NCI-H2029 treated with DMSO at 0.1 percent for 48 hours (cell line): ENCODE results near the gene GAS2L3.
"Not testable (repeated sequence)": the region's sequence is repeated elsewhere in the genome, so short reads cannot be mapped to it uniquely, and the experiment has no call there.

Source experiments
- DNase-seq: peaks from one replicate; lab custom pipeline; 2025; lab: John Stamatoyannopoulos, UW

Gene GAS2L3

GRCh38 chr12:100573292-100574186, at the start of gene GAS2L3:
TSS of gene GAS2L3 (plus strand) at chr12:100573684. CDS start at chr12:100594905, 21,221 bp downstream.
- peak; percentile 76 for DNase-seq

- DNase-seq, result no peak
Observed at GRCh38 chr12:100528034-100528433, 45.5 kb upstream of the GAS2L3 start.

GRCh38 chr12:100528471-100529127, 44.9 kb upstream of the GAS2L3 start:
- no peak for DNase-seq

GRCh38 chr12:100529756-100530350, 43.6 kb upstream of the GAS2L3 start:
- DNase-seq, result no peak

- DNase-seq, result no peak
Observed at GRCh38 chr12:100533376-100533775, 40.1 kb upstream of the GAS2L3 start.

- no peak for DNase-seq
Observed at GRCh38 chr12:100534625-100535227, 38.8 kb upstream of the GAS2L3 start.

GRCh38 chr12:100539202-100539601, 34.3 kb upstream of the GAS2L3 start:
- DNase-seq, result no peak

GRCh38 chr12:100544165-100544564, 29.3 kb upstream of the GAS2L3 start:
- no peak for DNase-seq

GRCh38 chr12:100545092-100545491, 28.4 kb upstream of the GAS2L3 start:
- DNase-seq, result no peak

GRCh38 chr12:100553936-100554335, 19.5 kb upstream of the GAS2L3 start:
- DNase-seq, result no peak

GRCh38 chr12:100554608-100555077, 18.8 kb upstream of the GAS2L3 start:
- peak; percentile 92 for DNase-seq

- no peak for DNase-seq
Observed at GRCh38 chr12:100555722-100556121, 17.8 kb upstream of the GAS2L3 start.

GRCh38 chr12:100557357-100557756, 16.1 kb upstream of the GAS2L3 start:
- DNase-seq, result no peak

GRCh38 chr12:100559261-100559660, 14.2 kb upstream of the GAS2L3 start:
- not testable (repeated sequence) for DNase-seq

GRCh38 chr12:100564090-100564489, 9.4 kb upstream of the GAS2L3 start:
- DNase-seq, result no peak

- DNase-seq, result no peak
Observed at GRCh38 chr12:100564905-100565467, 8.5 kb upstream of the GAS2L3 start.

- DNase-seq, result no peak
Observed at GRCh38 chr12:100565987-100566545, 7.4 kb upstream of the GAS2L3 start.

- DNase-seq, result no peak
Observed at GRCh38 chr12:100566887-100567637, 6.4 kb upstream of the GAS2L3 start.

GRCh38 chr12:100567945-100568344, 5.5 kb upstream of the GAS2L3 start:
- DNase-seq, result no peak

- DNase-seq, result no peak
Observed at GRCh38 chr12:100572184-100572583, 1.3 kb upstream of the GAS2L3 start.
